CD4-positive, alpha-beta memory T cell (primary cell): ENCODE data around the gene FCN2. TPM values are rescaled to one million over a fixed set of nuclear protein-coding genes. Genes with fewer than 3 reads are reported as not detected.
"Not testable (repeated sequence)": the region's sequence is repeated elsewhere in the genome, so short reads cannot be mapped to it uniquely, and the experiment has no call there.

Experiments
- CTCF ChIA-PET: fragments of 350-600 bp; sonication (Branson Sonifier 250); formaldehyde crosslinking; loops from one replicate; lab custom pipeline; 2021; ENCODE audit warnings: inconsistent platforms; ENCODE audit not compliant: partially characterized antibody; lab: Charles Lee
- POLR2A ChIA-PET: fragments of 350-600 bp; sonication (Branson Sonifier 250); formaldehyde crosslinking; loops from one replicate; lab custom pipeline; 2021; ENCODE audit not compliant: partially characterized antibody; lab: Charles Lee
- DNase-seq, 5 donors: peaks; one replicate each; pipeline versions ENCODE4 v3.0.0 to v3.0.0-alpha.2; 2020 to 2022; ENCODE audit warnings: mixed read lengths in 1 of 5
- H3K27ac ChIP-seq: one replicate; pipeline ENCODE4 v1.7.0; 2013; ENCODE audit warnings: low read depth, low read length
- H3K27me3 ChIP-seq: 2 replicates; pipeline ENCODE4 v1.7.0; 2013; ENCODE audit warnings: mild to moderate bottlenecking, low read length, moderate library complexity; ENCODE audit not compliant: insufficient read depth
- H3K36me3 ChIP-seq: 2 replicates; pipeline ENCODE4 v1.7.0; 2013; ENCODE audit warnings: mild to moderate bottlenecking, low read length, moderate library complexity; ENCODE audit not compliant: insufficient read depth
- H3K4me1 ChIP-seq: 2 replicates; pipeline ENCODE4 v1.7.0; 2013; ENCODE audit warnings: mild to moderate bottlenecking, low read length, moderate library complexity; ENCODE audit not compliant: insufficient read depth
- H3K4me3 ChIP-seq, 2 donors: one replicate each; pipeline ENCODE4 v1.7.0; 2013; ENCODE audit warnings: low read length in 2 of 2, mild to moderate bottlenecking in 1 of 2
- H3K9me3 ChIP-seq, 2 donors: one replicate each; pipeline ENCODE4 v1.7.0; 2013; ENCODE audit warnings: low read length in 2 of 2, control low read depth in 1 of 2; ENCODE audit not compliant: control insufficient read depth in 1 of 2
- H3K27ac Mint-ChIP-seq, 7 donors: one replicate each; pipeline ENCODE4 v1.8.0; 2020 to 2021; ENCODE audit warnings: mixed read lengths in 7 of 7, mild to moderate bottlenecking in 6 of 7, inconsistent platforms in 3 of 7, moderate library complexity in 3 of 7
- H3K27me3 Mint-ChIP-seq, 2 donors: one replicate each; pipeline ENCODE4 v1.8.0; 2020 to 2021; ENCODE audit warnings: mixed read lengths in 2 of 2
- H3K36me3 Mint-ChIP-seq, 2 donors: one replicate each; pipeline ENCODE4 v1.8.0; 2020 to 2021; ENCODE audit warnings: mixed read lengths in 2 of 2, inconsistent platforms in 1 of 2, mild to moderate bottlenecking in 1 of 2
- H3K4me1 Mint-ChIP-seq, 4 donors: one replicate each; pipeline ENCODE4 v1.8.0; 2020 to 2021; ENCODE audit warnings: mixed read lengths in 4 of 4, mild to moderate bottlenecking in 1 of 4
- H3K4me3 Mint-ChIP-seq, 8 donors: one replicate each; pipeline ENCODE4 v1.8.0; 2020 to 2021; ENCODE audit warnings: mixed read lengths in 8 of 8, mild to moderate bottlenecking in 7 of 8, moderate library complexity in 6 of 8, inconsistent platforms in 3 of 8
- H3K9me3 Mint-ChIP-seq, 8 donors: one replicate each; pipeline ENCODE4 v1.8.0; 2020 to 2021; ENCODE audit warnings: mixed read lengths in 8 of 8, mild to moderate bottlenecking in 5 of 8, inconsistent platforms in 3 of 8, moderate library complexity in 1 of 8
- intact Hi-C: fragments of 100-400 bp; cut with micrococcal nuclease; formaldehyde crosslinking; loops from one replicate; pipeline ENCODE4 v1.15.1; 2023
- polyA plus RNA-seq, 2 donors: library from polyadenylated mRNA; unstranded; fragments of 300-500 nt; fragmentation: Illumina TruSeq; gene quantifications; one replicate each; pipeline ENCODE4 v1.2.3, GENCODE V29; 2021
- total RNA-seq, 2 experiments: library from RNA; stranded (reverse); gene quantifications; one replicate each; pipeline ENCODE4 v1.2.3, GENCODE V29; 2021

Gene FCN2
- total and polyA plus RNA-seq, 4 experiments from 2014 or later, result not detected

- H3K4me1 ChIP-seq, H3K27ac Mint-ChIP-seq, H3K27me3 ChIP-seq, H3K36me3 Mint-ChIP-seq, H3K9me3 ChIP-seq, H3K36me3 ChIP-seq, intact Hi-C loops, H3K4me3 ChIP-seq, H3K4me3 Mint-ChIP-seq, H3K9me3 Mint-ChIP-seq, DNase-seq, POLR2A ChIA-PET, H3K27ac ChIP-seq, CTCF ChIA-PET, H3K4me1 Mint-ChIP-seq: not testable (repeated sequence)
- peaks cover 26 to 28% of the 10 kb centered on the region in 2 donors for H3K27me3 Mint-ChIP-seq
Observed at GRCh38 chr9:134857451-134857850, 23.2 kb upstream of the FCN2 start.

- Mint-ChIP-seq H3K4me1 (no peaks in the 10 kb centered on the region), H3K27me3 (peaks cover 25 to 26% of the 10 kb centered on the region in 2 donors), H3K27ac (no peak overlapping the region), H3K4me3 (no peak overlapping the region), H3K9me3 (peaks cover 0 to 10% (median 6%) of the 10 kb centered on the region in 8 donors), H3K36me3 (no peaks in the 10 kb centered on the region)
- ChIA-PET POLR2A (no interaction called here), CTCF (no interaction called here)
- Histone ChIP-seq H3K27ac (no peak overlapping the region), H3K4me3 (no peak overlapping the region), H3K27me3 (peaks cover 4% of the 10 kb centered on the region), H3K9me3 (no peaks in the 10 kb centered on the region), H3K36me3 (no peaks in the 10 kb centered on the region), H3K4me1 (no peaks in the 10 kb centered on the region)
- intact Hi-C loops, result no loop called here
- DNase-seq, result no peak
Observed at GRCh38 chr9:134858051-134858841, 22.4 kb upstream of the FCN2 start.

GRCh38 chr9:134860510-134860909 lies 20.1 kb upstream of the FCN2 start:
- no peak overlapping the region for H3K4me3 Mint-ChIP-seq
- ChIA-PET POLR2A (no interaction called here), CTCF (no interaction called here)
- intact Hi-C loops, result no loop called here
- H3K9me3 Mint-ChIP-seq, result peaks cover 0 to 10% (median 5%) of the 10 kb centered on the region in 8 donors
- no peaks in the 10 kb centered on the region for H3K27me3 ChIP-seq
- no peaks in the 10 kb centered on the region for H3K4me1 Mint-ChIP-seq
- no peaks in the 10 kb centered on the region for H3K36me3 Mint-ChIP-seq
- no peak overlapping the region for H3K4me3 ChIP-seq
- DNase-seq, result no peak
- no peak overlapping the region for H3K27ac Mint-ChIP-seq
- no peaks in the 10 kb centered on the region for H3K9me3 ChIP-seq
- H3K27me3 Mint-ChIP-seq, result peaks cover 17 to 26% of the 10 kb centered on the region in 2 donors
- no peaks in the 10 kb centered on the region for H3K36me3 ChIP-seq
- H3K4me1 ChIP-seq, result no peaks in the 10 kb centered on the region
- no peak overlapping the region for H3K27ac ChIP-seq

GRCh38 chr9:134861595-134862334 lies 18.8 kb upstream of the FCN2 start:
- POLR2A ChIA-PET, result no interaction called here
- no peaks in the 10 kb centered on the region for H3K27me3 ChIP-seq
- no peak for DNase-seq

GRCh38 chr9:134863306-134863902 lies 17.2 kb upstream of the FCN2 start:
- H3K4me3 ChIP-seq, result no peak overlapping the region
- no peaks in the 10 kb centered on the region for H3K9me3 ChIP-seq
- no peaks in the 10 kb centered on the region for H3K4me1 ChIP-seq
- Mint-ChIP-seq H3K4me3 (no peak overlapping the region), H3K27me3 (peaks cover 7 to 9% of the 10 kb centered on the region in 2 donors), H3K27ac (no peak overlapping the region), H3K4me1 (no peaks in the 10 kb centered on the region), H3K36me3 (no peaks in the 10 kb centered on the region), H3K9me3 (peaks cover 0 to 4% (median 2%) of the 10 kb centered on the region in 8 donors)
- H3K36me3 ChIP-seq, result no peaks in the 10 kb centered on the region
- H3K27ac ChIP-seq, result no peak overlapping the region
- no peak for DNase-seq
- POLR2A ChIA-PET, result no interaction called here
- intact Hi-C loops, result no loop called here
- CTCF ChIA-PET, result no interaction called here
- H3K27me3 ChIP-seq, result no peaks in the 10 kb centered on the region

More at GRCh38 chr9:134861595-134862334, 18.8 kb upstream of the FCN2 start:
- H3K4me3 ChIP-seq, result no peak overlapping the region
- no peak overlapping the region for H3K4me3 Mint-ChIP-seq
- no peak overlapping the region for H3K27ac Mint-ChIP-seq
- no peaks in the 10 kb centered on the region for H3K36me3 ChIP-seq
- H3K9me3 Mint-ChIP-seq, result peaks cover 0 to 10% (median 5%) of the 10 kb centered on the region in 8 donors
- H3K27ac ChIP-seq, result no peak overlapping the region
- peaks cover 14 to 22% of the 10 kb centered on the region in 2 donors for H3K27me3 Mint-ChIP-seq
- no peaks in the 10 kb centered on the region for H3K9me3 ChIP-seq
- intact Hi-C loops, result no loop called here
- CTCF ChIA-PET, result no interaction called here
- H3K4me1 Mint-ChIP-seq, result no peaks in the 10 kb centered on the region
- no peaks in the 10 kb centered on the region for H3K36me3 Mint-ChIP-seq
- no peaks in the 10 kb centered on the region for H3K4me1 ChIP-seq

GRCh38 chr9:134863941-134864820 lies 16.4 kb upstream of the FCN2 start:
- H3K9me3 ChIP-seq, result no peaks in the 10 kb centered on the region
- Mint-ChIP-seq H3K36me3 (no peaks in the 10 kb centered on the region), H3K27ac (no peak overlapping the region), H3K4me3 (no peak overlapping the region), H3K9me3 (peaks cover 0 to 3% (median under 1%) of the 10 kb centered on the region in 8 donors), H3K4me1 (no peaks in the 10 kb centered on the region), H3K27me3 (peaks cover 5 to 9% of the 10 kb centered on the region in 2 donors)
- H3K4me1 ChIP-seq, result no peaks in the 10 kb centered on the region
- H3K27ac ChIP-seq, result no peak overlapping the region
- no peaks in the 10 kb centered on the region for H3K27me3 ChIP-seq
- POLR2A ChIA-PET, result no interaction called here
- CTCF ChIA-PET, result no interaction called here
- no peak overlapping the region for H3K4me3 ChIP-seq
- no peak for DNase-seq
- intact Hi-C loops, result no loop called here
- no peaks in the 10 kb centered on the region for H3K36me3 ChIP-seq
